ENCODE data around the gene METTL14.

METTL14 gene

DNA sequence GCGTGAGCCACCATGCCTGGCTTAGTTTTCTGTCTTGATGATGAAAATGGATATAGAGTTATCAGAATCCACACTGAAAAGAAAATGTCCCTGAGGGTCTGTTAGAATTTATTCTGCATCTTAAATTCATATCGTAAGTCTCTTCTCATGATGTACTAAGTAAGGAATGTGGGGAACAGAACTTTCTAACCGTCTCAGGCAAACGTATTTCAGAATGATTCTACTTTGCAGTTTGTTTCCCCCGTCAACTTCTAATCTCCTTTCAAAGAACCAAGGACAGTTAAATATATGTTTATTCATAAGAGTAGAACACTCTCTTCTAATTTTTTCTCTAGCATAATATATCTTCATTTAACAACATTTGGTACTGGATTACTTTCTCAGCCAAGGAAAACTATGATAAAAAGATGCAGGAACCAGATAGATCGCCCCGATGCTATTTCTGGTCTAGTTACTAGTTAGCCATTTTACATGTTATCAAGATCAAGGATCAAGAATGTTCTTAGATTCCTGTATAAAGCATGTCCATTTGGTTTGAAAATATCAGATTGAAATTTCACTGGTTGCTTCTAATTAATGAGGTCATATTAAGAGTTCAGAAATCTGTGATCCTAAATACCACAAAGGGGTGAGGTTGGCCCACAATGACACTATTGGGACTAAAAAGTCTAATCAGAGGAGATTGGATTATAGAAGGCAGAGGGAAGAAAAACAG is 49.5 kb downstream of the METTL14 start:
- no peak for DNase-seq

- no peak for DNase-seq
Measured at GRCh38 chr4:118736900-118737299, 51.7 kb downstream of the METTL14 start.

DNA sequence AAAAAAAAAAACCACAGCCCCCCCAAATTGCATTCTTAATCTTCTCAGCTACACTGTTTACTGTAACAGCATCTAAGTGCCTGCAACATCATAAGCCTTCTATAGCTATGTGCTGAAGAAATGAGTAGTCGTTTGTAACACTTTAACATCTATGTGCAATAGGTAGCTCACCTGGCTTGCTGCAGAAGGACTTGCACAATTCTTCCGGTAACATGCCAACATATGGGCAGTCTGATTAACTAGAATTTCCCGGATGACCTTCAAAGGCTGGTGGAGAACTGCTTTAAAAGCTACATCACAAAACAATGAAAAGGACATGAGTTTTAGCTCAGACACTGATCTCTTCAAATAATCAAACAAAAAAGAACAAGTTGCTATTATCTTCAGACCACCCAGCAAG is 52.9 kb downstream of the METTL14 start:
- no peak for DNase-seq

DNA sequence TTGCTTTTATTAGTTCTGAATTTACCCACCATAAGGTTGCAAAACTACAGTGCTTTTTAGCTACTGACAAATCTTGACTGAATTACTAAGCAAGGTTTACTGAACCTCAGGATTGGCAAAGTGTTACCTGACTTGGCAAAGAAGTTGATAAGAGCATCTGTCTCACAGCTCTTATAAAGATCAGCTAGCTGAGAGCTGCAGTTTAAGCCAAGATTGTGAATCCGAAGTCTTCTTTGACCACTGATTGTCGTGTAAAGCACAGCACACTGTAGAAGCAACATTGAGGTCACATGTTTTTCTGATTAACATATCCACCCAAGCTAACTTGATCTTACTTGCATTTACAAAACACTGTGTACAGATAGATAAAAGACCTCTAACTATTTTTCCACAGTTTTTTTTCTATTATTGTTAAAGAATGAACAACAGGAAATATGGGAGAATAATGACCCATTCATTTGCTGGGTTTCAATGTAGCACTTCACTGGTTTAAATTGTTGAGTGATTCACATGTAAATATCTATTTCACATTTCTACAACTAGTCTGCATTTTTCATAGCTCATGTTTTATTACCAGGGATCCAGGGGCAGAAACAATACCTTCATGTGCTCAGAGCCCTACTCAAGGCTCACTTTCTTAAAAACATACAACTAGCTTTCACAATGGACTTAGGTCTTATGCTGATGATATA is 54.0 kb downstream of the METTL14 start:
- DNase-seq = no peak

DNA sequence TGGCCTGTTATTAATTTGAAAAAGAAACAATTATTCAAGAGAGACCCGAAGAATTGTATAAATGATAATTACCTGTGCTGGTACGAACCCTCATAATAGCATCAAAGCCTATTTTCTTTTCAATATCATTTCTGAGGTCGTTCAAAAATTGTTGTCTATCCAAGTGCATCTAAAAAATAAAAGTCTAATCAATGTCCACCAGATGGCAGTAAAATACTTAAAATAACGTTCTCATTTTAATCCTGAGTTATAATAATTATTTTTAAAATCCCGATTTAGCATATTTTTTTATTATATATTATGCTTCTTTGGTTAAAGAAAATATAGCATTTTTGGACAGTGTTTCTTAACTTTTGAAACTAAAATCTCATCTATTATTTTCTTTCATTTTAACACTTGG is 55.7 kb downstream of the METTL14 start:
- DNase-seq = no peak

DNA sequence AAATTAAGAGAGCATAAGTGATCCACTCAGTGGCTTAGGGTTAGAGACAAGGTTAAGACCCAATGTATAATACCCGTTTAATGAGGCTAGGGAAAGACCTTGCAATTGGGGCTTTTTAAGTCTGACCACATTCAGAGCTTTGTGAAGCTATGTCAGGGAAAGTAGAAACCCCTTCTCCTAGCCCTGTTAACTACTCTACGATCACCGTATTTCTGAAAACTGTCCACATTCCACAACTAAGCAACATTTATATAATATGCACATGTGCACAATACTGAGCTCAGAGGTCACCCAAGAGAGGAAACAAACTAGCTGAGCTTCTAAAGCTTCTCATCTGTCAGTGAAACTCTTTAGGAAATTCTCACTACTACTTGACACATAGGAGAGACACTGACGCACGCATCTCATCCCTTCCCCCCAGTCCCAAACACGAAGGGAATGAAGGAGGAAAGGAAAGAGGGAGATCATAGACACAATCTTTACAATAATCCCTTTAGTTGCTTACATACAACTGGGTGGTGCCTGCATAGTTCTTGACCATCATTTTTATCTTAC is 56.2 kb downstream of the METTL14 start:
- DNase-seq = no peak

DNA sequence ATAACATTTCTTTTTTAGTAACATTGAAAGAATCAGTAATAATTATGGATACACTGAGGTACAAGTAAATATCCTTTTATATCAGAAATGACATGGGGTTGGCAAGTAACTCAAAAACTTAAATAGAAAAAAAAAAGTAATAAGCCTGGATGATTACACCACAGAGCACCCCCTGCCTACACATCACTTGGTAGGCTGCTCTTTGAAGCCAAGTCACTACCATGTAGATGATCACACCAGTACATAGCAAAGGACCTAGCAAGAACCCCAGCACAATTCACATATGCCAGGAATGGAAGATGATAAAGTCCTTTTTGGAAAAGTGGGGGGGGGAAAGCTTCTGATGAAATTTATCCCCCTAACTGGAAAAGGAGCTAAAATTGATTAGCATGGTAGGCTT is 56.9 kb downstream of the METTL14 start:
- no peak for DNase-seq

- no peak for DNase-seq
Measured at GRCh38 chr4:118743867-118744266, 58.7 kb downstream of the METTL14 start.

- DNase-seq = no peak
Measured at GRCh38 chr4:118745357-118745756, 60.2 kb downstream of the METTL14 start.

GRCh38 chr4:118746251-118746919 is 61.2 kb downstream of the METTL14 start:
- no peak for DNase-seq

DNA sequence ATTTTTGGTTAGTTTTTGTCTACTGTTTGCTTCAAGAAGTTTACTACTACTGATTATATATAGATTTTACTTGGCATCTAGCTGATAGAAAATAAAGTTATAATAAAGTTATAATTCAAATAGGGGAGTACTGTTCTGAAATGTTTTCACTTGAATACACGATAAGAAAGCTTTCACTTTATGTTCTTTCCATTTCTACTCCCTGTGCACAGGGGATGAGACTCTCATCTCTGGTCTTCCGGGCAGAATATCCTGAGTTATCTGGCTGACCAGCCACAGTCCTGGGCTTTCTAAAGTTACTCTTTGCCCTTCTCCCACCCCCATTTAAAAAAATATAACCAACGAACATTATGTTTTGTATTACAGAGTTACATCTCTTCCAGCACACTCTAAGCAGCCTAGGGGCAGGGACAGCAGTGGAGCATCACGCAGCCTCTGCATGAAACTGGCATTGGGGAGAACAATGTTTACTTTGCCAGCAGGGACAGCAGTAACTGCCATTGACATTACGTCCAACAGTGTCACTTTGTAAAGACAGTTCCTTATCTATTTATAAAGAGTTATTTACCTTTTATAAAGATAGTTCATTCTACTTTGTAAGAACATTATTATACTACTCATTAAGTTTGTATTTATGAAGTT is 64.3 kb downstream of the METTL14 start:
- no peak for DNase-seq

GRCh38 chr4:118751629-118752323 is 66.6 kb downstream of the METTL14 start:
- no peak for DNase-seq

- no peak for DNase-seq
Measured at GRCh38 chr4:118752551-118752950, 67.4 kb downstream of the METTL14 start.

DNA sequence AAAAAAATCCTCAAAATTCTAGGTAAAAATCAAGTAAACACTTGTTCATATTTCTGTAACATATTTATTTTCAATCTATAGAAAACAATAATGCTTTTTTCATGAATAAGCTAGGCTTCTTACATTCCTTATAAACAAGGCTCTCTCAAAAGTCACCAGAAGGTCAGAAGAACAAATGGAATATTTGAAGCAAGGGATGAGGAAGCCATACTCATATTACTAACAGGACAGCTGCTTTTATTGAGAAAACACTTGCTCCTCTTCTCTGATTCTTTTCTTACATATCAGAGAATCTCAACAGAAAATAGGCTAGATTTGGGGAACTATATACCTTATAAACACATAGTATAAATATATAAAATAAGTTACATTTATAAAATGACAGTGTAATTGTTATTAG is 67.9 kb downstream of the METTL14 start:
- no peak for DNase-seq

DNA sequence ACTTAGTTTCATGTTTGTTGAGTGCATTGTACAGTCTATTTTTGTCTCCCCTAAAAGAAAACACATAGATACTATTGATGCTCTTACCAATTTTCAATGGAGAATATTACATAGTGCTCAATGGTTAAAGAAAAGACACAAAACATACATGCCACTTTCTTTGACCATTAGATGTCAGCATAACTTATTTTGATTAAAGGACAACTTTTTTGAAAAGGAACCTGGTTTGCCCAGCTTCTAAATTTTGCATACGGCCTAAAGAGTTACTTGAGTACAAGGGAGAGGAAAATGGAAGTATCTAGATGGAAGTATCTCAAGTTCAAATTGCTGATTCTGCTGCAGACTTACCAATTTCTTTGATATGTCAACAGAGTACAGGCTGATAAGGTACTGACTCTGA is 68.5 kb downstream of the METTL14 start:
- DNase-seq = no peak

- DNase-seq = no peak
Measured at GRCh38 chr4:118754890-118755289, 69.7 kb downstream of the METTL14 start.

DNA sequence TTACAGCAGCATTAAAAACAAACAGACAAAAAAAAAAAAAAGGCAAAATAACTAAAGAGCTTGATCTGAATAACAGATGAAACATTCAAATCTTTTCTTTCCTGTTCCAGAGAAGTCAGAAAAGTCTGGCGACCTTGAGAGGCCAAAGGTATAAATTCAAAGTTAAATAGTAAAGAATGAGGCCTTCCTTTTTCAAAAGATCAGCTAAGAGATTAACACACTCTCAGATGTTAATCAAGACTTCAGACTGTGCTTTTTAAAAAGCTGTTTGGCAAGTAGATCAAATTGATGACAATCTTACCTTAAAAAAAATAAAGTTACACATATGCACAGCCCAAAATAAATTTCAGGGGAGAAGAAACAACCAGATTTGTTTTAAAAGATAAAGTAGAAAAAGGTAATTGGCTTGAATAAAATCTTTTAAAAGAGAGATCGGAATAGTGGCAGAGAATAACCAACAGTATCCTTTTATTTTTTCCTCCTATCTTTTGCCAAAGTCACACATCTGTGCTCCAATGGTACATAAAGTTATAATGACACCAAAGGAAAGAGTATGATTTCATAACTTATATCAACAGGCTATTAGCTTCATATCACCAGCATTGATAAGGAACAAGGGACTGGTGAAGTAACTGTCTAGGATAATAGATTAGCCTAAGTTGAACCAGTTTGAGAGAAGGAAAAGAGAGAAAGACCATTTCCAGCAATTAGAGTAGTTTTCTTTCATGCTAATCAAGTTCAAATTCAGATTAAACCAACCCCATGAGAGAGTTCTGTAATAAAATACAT is 70.4 kb downstream of the METTL14 start:
- no peak for DNase-seq

DNA sequence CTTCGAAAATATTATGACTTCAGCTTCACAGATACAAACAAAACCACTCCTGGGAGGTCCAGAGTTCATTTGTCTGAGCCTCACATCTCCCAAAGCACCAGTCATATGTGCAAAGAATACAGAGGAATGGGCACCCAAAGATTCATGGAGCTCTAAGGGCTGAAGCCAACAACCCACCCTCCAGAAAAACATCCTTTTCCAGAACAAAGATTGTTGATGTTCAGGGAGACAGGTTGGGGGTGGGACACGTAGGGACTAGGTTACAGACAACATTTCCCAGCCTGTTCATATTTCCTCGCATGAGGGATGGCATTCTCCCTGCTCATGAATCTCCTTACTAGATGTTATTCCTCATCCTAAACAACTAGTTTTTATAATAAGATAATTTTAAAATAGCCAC is 71.2 kb downstream of the METTL14 start:
- no peak for DNase-seq

- DNase-seq = no peak
Measured at GRCh38 chr4:118756958-118757357, 71.8 kb downstream of the METTL14 start.

DNA sequence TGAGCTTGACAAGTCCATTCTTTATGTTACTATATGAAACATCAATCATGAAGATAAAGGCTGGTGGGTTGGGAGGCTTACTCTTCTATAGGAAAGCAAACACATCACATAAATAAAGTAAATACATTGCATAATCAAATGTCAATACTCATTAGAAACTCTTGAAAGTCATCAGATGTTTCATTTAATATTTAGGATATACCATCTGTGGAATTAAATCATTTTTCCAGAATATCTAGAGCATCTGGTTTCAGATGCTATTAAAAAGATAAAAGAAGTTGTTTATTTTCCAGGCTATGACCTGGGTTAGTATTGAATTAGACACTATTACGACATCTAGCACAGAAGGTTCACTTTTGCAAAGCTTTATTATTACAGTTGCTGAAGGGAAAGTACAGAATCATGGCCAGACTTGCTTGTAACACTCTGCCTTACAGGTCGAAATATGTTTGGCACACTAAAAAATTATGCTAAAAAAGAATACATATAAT is 72.6 kb downstream of the METTL14 start:
- DNase-seq = no peak

DNA sequence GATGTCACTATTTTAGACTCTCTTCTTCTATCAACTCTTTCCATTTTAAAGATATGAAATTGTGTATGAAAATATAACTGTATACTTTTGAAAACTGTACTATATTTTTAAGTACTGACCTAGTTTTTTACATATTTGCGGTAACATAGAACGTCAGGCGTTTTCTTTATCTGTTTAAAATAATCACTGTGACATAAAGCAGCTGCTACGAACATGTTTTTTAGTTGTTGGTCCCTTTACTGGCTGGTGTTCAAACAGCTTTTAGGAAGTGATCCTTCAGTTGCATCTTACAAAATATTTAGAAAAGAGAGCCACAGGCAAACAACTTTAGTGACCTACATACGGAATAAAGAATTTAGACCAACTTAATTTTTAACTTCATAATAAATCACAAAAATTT is 73.1 kb downstream of the METTL14 start:
- DNase-seq = no peak

GRCh38 chr4:118759481-118759880 is 74.3 kb downstream of the METTL14 start:
- no peak for DNase-seq

All from stimulated activated CD4-positive, alpha-beta T cell treated with anti-CD3 and anti-CD28 coated beads, Interleukin-2, amount 100 ng/mL, for 24 hours (primary cell).